Measurements from ENCODE around the gene HSFX3. TPM values are rescaled to one million over a fixed set of nuclear protein-coding genes. Genes with fewer than 3 reads are reported as not detected.

Gene HSFX3
- total and polyA plus RNA-seq, 2 of the 8 experiments (the other 6 are each of a cell fraction or from before 2014, with no cell fraction given) = not detected

DNA sequence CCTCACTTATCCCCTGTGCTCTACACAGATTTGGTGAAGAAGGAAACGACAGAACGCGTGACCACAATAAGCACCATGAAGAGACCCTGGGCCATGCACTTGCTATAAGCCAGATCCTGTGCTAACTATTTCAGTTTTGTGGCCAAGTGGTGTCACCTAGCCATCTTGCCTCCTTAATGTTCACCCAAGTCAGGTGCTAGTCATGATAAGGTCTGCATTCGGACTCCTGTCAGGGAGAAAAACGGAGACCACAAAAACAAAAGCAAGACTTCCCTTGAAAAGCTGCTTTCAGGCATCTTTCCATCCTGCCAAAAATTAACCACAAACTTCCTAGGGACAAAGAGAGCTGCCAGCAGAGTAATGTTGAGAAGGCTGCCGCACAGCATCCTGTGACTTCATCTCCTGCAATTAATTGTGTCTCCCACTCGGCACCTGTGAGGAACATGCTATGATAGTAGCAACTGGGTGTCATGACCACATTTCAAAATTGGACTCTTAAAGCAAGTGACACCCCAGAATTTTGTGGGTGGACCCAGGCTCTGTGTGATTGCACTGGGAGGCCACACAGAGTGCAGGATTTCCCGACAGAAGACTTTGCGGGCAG lies 35.8 kb downstream of the HSFX3 start:
- no peak overlapping the region for H3K4ac ChIP-seq (replicated peaks; ENCODE audit: insufficient read length, low read depth, low read length)
- TF ChIP-seq SRF (IDR thresholded peaks at IDR 0.05; ENCODE audit: low read depth, low read length) (no peak), PHF8 (conservative IDR thresholded peaks at IDR 0.05; ENCODE audit: low read depth, low read length) (no peak), CHD2 (IDR thresholded peaks at IDR 0.05; ENCODE audit: low read length) (no peak), RXRA (IDR thresholded peaks at IDR 0.05; ENCODE audit: insufficient read depth, low read depth, low read length) (no peak), SP1 (IDR thresholded peaks at IDR 0.05; ENCODE audit: low read depth, low read length) (no peak), TEAD4 (IDR thresholded peaks at IDR 0.05; ENCODE audit: low read depth, low read length) (no peak), ATF3 (IDR thresholded peaks at IDR 0.05; ENCODE audit: insufficient read depth, low read depth, low read length) (no peak), KDM5A (IDR thresholded peaks at IDR 0.05; ENCODE audit: low read length) (no peak), CBX5 (IDR thresholded peaks at IDR 0.05; ENCODE audit: low read depth, low read length) (no peak), BRCA1 (IDR thresholded peaks at IDR 0.05; ENCODE audit: low read depth, low read length) (no peak), CHD1 (IDR thresholded peaks at IDR 0.05; ENCODE audit: low read depth, low read length) (no peak), GABPA (IDR thresholded peaks at IDR 0.05; ENCODE audit: borderline replicate concordance, insufficient read depth, low read length) (no peak), KDM4A (IDR thresholded peaks at IDR 0.05; ENCODE audit: low read depth, low read length, severe bottlenecking) (no peak), CEBPB (IDR thresholded peaks at IDR 0.05; ENCODE audit: low read depth, low read length) (no peak)

More for the DNA sequence above, 35.8 kb downstream of the HSFX3 start:
- no peak overlapping the region for H3K4me3 ChIP-seq (ENCODE audit: extremely low read depth in 1 of 4, insufficient read depth in 2 of 4, low read depth in 3 of 4, low read length in 4 of 4)
- 96% methylated on average over 9 of the region's 9 CpGs; no CpG with 5 or more reads in 1 of the 2 experiments for WGBS, 2 experiments (ENCODE audit: extremely low coverage in 1 of 2, insufficient coverage in 1 of 2, insufficient read length in 1 of 2, insufficient replicate concordance in 2 of 2, low coverage in 1 of 2, low lambda C conversion rate in 2 of 2, missing lambda C conversion rate in 1 of 2)
- H2BK12ac ChIP-seq (ENCODE audit: low read depth, low read length) = no peak overlapping the region
- no peak overlapping the region for H2AFZ ChIP-seq (ENCODE audit: low read length)
- H3K79me2 ChIP-seq (ENCODE audit: control insufficient read depth in 1 of 2, insufficient read depth in 2 of 2, low read length in 2 of 2) = no peaks in the 10 kb centered on the region
- H3K9me3 ChIP-seq (ENCODE audit: insufficient read depth in 2 of 2, low read depth in 1 of 2, low read length in 1 of 2) = no peaks in the 10 kb centered on the region
- FAIRE-seq (no peak), DNase-seq (ENCODE audit: low read depth in 1 of 2, low spot score in 2 of 2) (no peak)
- H4K8ac ChIP-seq (ENCODE audit: extremely low read depth, insufficient read depth, low read length) = no peak overlapping the region
- no peak overlapping the region for H3K27ac ChIP-seq (ENCODE audit: low read depth, low read length)
- no peak overlapping the region for H2BK120ac ChIP-seq (replicated peaks; ENCODE audit: low read depth, low read length)
- no peak overlapping the region for H4K5ac ChIP-seq (ENCODE audit: insufficient read length, low read depth, low read length)
- ChIA-PET CTCF (ENCODE audit: partially characterized antibody) (interaction anchor here (1.3 to 2.7 kb wide), 2 partner anchors 12 to 26 kb away, joined by 5 to 11 read pairs; no protein-coding TSS in a partner anchor), POLR2A (ENCODE audit: partially characterized antibody) (no interaction called here)
- no peak overlapping the region for H3K23ac ChIP-seq (ENCODE audit: insufficient read length)
- no peak overlapping the region for H3K4me2 ChIP-seq (ENCODE audit: insufficient read depth in 1 of 2, low read depth in 2 of 2, low read length in 2 of 2)
- H3K27me3 ChIP-seq (replicated peaks in 1 of 4; ENCODE audit: control insufficient read depth in 3 of 4, extremely low read depth in 1 of 4, insufficient read depth in 3 of 4, low read length in 3 of 4) = no peaks in the 10 kb centered on the region
- H2BK15ac ChIP-seq (ENCODE audit: low read length) = no peak overlapping the region
- no peaks in the 10 kb centered on the region for H3K23me2 ChIP-seq (ENCODE audit: low read depth, low read length)
- H2BK5ac ChIP-seq (ENCODE audit: low read depth, low read length) = no peak overlapping the region
- H3K79me1 ChIP-seq (ENCODE audit: low read depth, low read length) = no peaks in the 10 kb centered on the region
- no peaks in the 10 kb centered on the region for H3K36me3 ChIP-seq (ENCODE audit: control insufficient read depth in 2 of 4, insufficient read depth in 4 of 4, low read length in 3 of 4)
- H3K18ac ChIP-seq (ENCODE audit: extremely low read depth, low read length) = no peak overlapping the region
- H3K4me1 ChIP-seq (replicated peaks in 1 of 4; ENCODE audit: control insufficient read depth in 3 of 4, insufficient read depth in 4 of 4, low read length in 3 of 4) = peaks cover 0 to 3% (median 1%) of the 10 kb centered on the region in 4 experiments; a peak in 3 of 7 replicates
- no peak overlapping the region for H3K9ac ChIP-seq (replicated peaks in 1 of 4; ENCODE audit: extremely low read depth in 1 of 4, low read depth in 3 of 4, low read length in 3 of 4)
- no peak overlapping the region for H2BK20ac ChIP-seq (ENCODE audit: low read length)
- no peak overlapping the region for H2AK5ac ChIP-seq (ENCODE audit: low read depth, low read length)
- H4K91ac ChIP-seq (replicated peaks; ENCODE audit: insufficient read length, low read length) = no peak overlapping the region
- H3K56ac ChIP-seq (replicated peaks; ENCODE audit: insufficient read length, low read depth, low read length) = no peak overlapping the region
- no peak overlapping the region for H3K14ac ChIP-seq (ENCODE audit: insufficient read length)
- no peaks in the 10 kb centered on the region for H4K20me1 ChIP-seq (replicated peaks in 1 of 2; ENCODE audit: control insufficient read depth in 1 of 2, insufficient read depth in 2 of 2, low read length in 2 of 2)
